ENCODE measurements around the gene COX4I2.

COX4I2 gene

GRCh38 chr20:31677553-31678260 lies 40.0 kb downstream of the COX4I2 start:
- no peak for DNase-seq

DNA sequence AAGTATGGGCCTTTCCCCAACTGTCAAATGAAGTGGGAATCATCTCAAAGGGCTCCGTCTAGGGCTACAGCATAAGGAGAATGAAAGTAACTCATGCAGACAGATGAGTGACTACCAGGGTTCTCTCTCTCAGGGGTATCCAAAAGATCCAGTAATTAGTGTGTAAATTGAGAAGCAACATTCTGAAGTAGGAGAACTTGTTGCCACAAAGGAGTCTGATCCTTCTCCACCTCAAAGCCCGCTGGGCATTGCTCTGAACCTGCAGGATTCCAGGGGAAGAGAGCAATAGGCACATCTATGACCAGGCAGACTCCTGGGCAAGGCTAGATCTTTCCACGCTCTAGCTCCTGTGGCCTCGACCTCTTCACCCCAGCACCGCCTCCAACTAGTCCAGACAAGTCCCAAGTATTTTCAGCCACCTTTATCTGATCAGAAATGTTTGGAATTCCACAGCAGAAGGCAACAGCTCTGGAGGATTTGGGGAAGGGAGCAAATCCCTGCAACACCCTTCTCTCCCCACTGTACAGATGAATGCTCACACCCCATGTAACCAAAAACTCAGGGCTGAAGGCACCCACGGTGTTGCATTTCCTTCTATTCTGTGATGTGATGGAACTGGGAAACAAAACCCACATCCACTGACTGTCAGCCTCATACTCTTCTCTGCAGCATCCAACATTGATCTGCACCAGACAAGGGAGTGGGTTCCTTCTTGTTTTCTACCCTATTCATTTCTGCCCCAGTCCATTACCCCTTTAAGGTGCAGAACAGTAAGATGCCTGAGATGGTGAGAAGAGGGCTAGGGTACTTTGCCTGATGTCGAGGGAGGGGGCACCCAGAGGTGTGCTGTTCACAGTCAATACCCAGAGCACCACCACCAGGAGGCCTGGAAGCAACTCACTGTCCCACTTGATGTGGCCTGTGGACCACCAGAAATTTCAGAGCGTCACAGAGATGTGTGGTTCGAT lies 41.0 kb downstream of the COX4I2 start:
- DNase-seq: peak; percentile 19

DNA sequence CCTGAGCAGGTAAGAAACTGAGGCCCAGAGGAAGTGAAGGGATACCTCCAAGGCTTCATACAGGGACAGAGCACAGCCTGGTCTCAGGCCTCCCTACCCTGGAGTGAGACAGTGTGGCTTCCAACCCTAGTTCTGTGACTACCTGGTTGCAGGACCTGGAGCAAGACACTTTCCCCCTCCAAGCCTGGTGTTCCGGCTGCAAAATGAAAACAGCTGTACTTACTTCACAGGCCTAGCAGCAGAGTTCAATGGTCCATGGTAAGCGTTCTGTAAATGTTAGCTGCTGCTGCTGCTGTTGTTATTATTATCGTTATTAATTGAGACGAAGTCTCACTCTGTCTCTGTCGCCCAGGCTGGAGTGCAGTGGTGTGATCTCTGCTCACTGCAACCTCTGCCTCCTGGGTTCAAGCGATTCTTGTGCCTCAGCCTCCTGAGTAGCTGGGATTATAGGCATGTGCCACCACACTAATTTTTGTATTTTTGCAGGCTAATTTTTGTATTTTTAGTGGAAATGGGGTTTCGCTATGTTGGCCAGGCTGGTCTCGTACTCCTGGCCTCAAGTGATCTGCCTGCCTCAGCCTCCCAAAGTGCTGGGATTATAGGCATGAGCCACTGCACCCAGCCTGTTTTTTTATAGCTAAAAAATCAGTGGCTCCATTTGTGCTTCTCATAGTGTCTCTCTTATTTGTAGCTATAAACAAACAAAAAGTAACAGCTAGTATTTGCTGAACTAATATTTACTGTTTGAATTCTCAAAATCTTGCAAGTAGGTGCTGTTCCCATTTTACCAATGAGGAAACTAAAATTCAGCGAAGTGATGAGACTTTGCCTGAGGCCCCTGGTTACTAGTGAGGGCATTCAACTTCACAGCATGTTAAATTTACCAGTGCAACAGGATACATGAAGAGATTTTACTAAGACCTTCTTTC lies 41.9 kb downstream of the COX4I2 start:
- DNase-seq: no peak

- no peak for DNase-seq
Observed at GRCh38 chr20:31680286-31681127, 42.8 kb downstream of the COX4I2 start.

DNA sequence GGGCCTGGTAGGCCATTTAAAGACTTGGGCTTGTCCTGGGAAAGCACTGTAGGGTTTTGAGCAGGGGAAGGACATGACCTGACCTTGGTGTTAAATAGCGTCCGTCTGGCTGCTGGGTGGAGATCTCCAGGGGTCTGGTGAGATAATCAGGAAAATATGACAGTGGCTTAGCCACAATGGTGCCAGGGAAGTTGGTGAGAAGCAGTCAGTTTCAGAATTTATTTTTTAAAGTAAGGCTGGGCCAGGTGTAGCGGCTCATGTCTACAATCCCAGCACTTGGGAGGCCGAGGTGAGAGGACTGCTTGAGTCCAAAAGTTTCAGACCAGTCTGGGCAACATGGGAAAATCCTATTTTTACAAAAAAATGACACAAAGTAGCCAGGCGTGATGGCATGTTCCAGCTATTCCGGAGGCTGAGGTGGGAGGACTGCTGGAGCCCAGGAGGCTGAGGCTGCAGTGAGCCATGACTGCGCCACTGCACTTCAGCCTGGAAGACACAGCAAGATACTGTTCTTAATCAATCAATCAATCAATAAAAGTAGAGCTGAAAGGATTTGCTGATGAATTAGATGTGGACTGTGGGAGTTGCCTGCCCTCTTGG lies 43.5 kb downstream of the COX4I2 start:
- no peak for DNase-seq

GRCh38 chr20:31681769-31682168 lies 44.1 kb downstream of the COX4I2 start:
- no peak for DNase-seq

GRCh38 chr20:31682352-31682751 lies 44.6 kb downstream of the COX4I2 start:
- DNase-seq: no peak

GRCh38 chr20:31682927-31683326 lies 45.2 kb downstream of the COX4I2 start:
- no peak for DNase-seq

DNA sequence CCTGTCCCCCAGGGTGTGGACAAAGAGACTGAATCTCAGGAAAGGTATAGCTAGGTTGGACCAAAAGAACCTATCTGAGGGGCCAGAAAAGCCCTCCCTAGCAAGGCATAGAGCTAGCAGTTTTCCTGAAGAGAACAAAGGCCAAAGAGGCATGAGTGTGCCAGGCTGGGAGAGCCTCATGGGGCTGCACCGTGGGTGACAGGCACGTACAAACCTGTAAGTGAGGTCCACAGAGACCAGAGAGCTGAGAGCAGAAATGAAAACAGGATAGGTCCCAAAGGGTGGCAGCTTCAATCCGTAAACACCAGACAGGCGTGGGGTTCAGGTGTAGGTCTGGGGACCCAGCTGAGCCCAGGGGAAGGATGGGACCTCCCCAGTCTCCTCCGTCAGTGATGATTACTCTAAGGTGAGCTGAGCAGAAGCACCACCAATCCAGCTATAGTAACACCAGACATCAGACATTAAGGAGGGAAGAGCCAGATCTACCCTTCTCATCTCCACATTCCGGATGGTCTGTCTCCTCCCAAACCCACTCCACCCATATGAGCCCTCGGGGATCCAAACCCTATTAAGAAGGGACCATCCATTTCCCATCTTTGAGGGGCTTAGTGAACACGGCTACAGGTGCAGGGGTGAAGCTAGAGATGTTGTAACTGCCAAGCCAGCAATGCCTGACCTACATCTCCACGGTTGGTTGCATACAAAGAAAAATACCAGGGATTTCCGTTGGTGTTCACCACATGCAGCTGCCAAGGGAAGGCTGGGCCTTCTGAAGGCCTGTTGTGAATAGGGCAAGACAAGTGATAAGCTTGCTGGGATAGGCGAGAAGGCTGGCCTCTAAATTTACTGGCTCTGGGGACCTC lies 46.7 kb downstream of the COX4I2 start:
- no peak for DNase-seq

DNA sequence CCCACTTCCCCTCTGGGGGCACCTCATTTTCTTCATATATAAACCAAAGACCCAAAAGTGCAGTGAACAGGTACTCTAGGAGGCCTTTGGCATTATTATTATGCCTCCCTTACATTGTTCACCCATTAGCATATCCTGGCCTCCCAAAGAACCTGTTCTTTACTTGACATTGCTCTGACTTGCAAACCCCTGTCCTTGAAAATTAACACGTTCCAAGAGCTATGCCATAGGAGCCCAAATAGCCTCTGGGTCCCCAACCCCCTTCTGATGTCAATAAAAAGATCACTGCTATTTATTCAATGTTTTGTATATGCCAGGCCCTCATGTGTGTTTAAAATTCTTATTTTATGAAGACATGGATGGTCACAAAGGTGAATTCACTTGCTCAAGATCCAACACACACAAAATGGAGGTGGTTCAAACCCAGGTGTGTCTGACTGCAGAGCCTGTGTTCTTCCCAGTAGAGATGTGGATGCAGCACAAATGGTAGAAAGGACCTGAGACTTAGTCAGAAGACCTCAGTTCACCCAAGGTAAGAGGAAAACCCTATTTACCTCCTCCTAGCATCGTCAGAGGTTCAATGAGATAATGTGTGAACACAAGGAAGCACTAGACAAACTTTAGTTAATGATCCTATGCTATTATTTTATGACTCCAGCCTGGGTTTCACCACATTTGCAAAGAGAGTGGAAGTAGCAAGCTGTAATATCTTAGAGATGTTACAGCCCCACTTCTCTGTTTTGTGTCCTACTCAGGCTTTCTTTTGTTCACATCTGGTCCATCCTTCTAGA lies 48.3 kb downstream of the COX4I2 start:
- DNase-seq: no peak

DNA sequence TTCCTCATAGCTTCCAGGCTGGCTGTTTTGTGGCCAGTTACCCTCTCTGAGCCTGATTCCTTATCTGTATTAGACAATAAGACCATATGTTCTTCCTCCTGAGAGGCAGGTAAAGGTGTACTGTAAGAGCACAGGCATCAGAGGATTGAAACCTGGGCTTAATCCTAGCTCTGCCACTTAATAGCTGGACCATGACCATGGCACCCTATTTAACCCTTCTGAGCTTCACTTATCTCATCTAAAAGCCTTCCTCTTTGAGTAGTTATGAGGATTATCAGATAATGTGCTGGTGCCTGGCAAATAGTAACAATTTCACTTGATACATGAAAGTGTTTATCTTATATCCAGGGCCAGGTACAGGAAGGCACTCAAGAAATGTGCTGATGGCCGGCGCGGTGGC lies 50.1 kb downstream of the COX4I2 start:
- no peak for DNase-seq

GRCh38 chr20:31689141-31689540 lies 51.4 kb downstream of the COX4I2 start:
- no peak for DNase-seq

DNA sequence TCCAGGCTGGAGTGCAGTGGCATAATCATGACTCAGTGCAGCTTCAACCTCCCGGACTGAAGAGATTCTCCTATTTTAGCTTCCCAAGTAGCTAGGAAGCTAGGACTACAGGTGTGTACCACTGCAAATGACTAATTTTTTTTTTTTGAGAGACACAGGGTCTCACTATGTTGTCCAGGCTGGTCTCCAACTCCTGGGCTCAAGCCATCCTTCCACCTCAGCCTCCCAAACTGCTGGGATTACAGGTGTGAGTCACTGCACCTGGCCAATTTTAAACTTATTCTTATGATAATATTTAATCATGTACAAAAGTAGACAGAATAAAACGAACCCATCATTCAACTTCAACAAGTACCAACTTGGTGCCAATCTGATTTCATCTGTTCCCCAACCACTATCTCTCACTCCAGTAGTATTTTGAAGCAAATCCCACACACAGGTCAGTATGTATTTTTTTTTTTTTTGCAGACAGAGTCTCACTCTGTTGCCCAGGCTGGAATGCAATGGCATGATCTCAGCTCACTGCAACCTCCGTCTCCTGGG lies 52.5 kb downstream of the COX4I2 start:
- DNase-seq: no peak

- peak; percentile 46 for DNase-seq
Observed at GRCh38 chr20:31691646-31692275, 54.0 kb downstream of the COX4I2 start.

DNA sequence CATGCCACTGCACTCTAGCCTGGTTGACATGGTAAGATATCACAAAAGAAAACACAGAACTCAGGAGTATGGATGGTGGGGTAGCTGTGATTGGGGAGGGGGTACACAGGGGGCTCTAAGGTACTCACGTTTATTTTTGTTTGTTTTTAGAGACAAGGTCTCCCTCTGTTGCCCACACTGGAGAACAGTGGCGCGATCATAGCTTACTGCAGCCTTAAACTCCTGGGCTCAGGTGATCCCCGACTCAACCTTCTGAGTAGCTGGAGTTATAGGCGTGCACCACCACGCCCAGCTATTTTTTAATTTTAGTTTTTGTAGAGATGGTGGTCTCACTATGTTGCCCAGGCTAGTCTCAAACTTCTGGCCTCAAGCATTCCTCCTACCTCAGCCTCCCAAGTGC lies 55.7 kb downstream of the COX4I2 start:
- no peak for DNase-seq

GRCh38 chr20:31693987-31694661 lies 56.4 kb downstream of the COX4I2 start:
- DNase-seq: no peak
